Kidney epithelial cell (primary cell): Measurements from ENCODE around the gene MYL9. TPM values are rescaled to one million over a fixed set of nuclear protein-coding genes. Genes with fewer than 3 reads are reported as not detected.

Experiments
- DNase-seq: peaks from one replicate; pipeline ENCODE4 v3.0.0-alpha.2; 2010; ENCODE audit warnings: low read depth
- H3K27me3 ChIP-seq: 2 replicates; pipeline ENCODE4 v1.6.0; 2011; ENCODE audit warnings: low read length; ENCODE audit not compliant: control insufficient read depth, insufficient read depth
- H3K36me3 ChIP-seq: 2 replicates; pipeline ENCODE4 v1.5.1; 2011; ENCODE audit warnings: low read length; ENCODE audit not compliant: control insufficient read depth, insufficient read depth
- H3K4me3 ChIP-seq: 2 replicates; pipeline ENCODE4 v1.5.1; 2011; ENCODE audit warnings: low read depth, mild to moderate bottlenecking, control low read depth, low read length
- total RNA-seq: library from RNA; depleted of rRNA; stranded (reverse); fragments of >200 nt; gene quantifications from 2 replicates; pipeline ENCODE4 v1.2.3, GENCODE V29; 2015
- TF ChIP-seq, protein P1 (sequence below): IDR thresholded peaks from 2 replicates; pipeline ENCODE4 v1.5.1; 2011; ENCODE audit warnings: mild to moderate bottlenecking, moderate library complexity, low read length, control low read depth, inconsistent platforms; ENCODE audit not compliant: insufficient read depth, poor library complexity, severe bottlenecking

MYL9 gene
- 58.5 and 83.2 TPM in 2 replicates for total RNA-seq

DNA sequence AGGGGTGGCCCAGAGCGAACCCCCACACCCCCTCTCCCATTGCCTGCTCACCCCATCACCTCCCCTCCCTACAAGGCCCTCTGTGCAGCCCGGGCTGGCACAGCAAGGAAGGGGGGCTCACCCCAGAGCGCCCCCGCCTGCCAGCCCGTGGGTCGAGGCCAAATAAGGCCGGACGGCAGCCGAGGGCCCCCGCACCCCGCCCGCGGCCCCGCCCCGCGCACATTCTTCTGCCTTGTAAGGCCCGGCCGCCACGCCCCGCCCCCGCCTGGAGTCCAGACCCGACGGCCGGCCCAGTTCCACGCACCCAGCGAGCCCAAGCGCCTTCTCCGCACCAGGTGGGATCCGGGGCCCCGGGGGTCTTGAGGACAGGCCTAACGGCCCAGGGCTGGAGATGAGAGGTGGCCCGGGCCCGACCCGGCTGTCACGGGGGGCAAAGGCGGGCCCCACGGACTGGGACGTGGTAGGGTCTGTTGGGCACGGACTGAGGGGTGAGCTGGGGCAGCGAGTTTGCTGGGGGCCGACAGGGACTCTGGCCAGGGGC is at the start of gene MYL9:
TSS of gene MYL9 (plus strand) at position 293 of the 541 bp plus-strand sequence. CDS start 3,366 bp downstream, outside the sequence.
- Histone ChIP-seq H3K27me3 (no peaks in the 10 kb centered on the region), H3K4me3 (peak within 1 kb of the TSS; percentile 56), H3K36me3 (no peaks in the 10 kb centered on the region)
- TF ChIP-seq, protein P1, sequence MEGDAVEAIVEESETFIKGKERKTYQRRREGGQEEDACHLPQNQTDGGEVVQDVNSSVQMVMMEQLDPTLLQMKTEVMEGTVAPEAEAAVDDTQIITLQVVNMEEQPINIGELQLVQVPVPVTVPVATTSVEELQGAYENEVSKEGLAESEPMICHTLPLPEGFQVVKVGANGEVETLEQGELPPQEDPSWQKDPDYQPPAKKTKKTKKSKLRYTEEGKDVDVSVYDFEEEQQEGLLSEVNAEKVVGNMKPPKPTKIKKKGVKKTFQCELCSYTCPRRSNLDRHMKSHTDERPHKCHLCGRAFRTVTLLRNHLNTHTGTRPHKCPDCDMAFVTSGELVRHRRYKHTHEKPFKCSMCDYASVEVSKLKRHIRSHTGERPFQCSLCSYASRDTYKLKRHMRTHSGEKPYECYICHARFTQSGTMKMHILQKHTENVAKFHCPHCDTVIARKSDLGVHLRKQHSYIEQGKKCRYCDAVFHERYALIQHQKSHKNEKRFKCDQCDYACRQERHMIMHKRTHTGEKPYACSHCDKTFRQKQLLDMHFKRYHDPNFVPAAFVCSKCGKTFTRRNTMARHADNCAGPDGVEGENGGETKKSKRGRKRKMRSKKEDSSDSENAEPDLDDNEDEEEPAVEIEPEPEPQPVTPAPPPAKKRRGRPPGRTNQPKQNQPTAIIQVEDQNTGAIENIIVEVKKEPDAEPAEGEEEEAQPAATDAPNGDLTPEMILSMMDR = peak; percentile 4
- no peak for DNase-seq

DNA sequence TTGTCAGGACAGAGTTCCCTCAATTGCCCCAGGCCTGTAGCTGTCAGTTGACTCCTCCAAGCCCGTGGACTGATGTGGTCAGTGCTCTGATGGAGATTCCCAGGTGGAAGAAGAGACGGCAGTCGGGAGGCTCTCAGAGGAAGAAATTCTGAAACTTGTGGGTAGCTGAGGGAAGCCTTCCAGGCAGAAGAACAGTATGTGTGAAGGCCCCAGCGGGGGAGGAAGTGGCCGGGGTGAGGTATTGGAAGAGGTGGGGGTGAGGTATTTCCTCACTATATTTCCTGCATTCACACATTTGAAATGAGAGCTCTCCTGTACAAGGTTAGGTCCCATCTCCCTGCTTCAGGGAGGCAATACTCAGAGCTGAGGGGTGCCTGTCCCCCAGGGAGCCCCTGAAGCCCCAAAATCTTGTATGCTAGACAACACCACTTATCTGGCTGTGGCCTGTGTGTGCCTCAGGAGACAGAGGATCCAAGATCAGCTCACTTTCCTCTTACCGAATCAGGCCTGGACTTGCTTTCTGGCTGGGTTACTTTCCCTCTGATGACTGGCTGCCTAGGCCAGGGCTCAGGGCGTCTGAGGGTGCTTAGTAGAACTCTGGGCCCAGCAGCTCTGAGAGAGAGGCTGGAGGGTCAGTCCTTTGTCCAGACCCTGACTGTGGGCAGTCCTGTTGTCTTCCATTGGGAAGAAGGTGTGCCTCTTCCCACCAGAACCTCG is 49.3 kb upstream of the MYL9 start:
- Histone ChIP-seq H3K4me3 (no peak overlapping the region), H3K27me3 (no peaks in the 10 kb centered on the region), H3K36me3 (peaks cover 3% of the 10 kb centered on the region)
- TF ChIP-seq, protein P1 = no peak
- DNase-seq = no peak

DNA sequence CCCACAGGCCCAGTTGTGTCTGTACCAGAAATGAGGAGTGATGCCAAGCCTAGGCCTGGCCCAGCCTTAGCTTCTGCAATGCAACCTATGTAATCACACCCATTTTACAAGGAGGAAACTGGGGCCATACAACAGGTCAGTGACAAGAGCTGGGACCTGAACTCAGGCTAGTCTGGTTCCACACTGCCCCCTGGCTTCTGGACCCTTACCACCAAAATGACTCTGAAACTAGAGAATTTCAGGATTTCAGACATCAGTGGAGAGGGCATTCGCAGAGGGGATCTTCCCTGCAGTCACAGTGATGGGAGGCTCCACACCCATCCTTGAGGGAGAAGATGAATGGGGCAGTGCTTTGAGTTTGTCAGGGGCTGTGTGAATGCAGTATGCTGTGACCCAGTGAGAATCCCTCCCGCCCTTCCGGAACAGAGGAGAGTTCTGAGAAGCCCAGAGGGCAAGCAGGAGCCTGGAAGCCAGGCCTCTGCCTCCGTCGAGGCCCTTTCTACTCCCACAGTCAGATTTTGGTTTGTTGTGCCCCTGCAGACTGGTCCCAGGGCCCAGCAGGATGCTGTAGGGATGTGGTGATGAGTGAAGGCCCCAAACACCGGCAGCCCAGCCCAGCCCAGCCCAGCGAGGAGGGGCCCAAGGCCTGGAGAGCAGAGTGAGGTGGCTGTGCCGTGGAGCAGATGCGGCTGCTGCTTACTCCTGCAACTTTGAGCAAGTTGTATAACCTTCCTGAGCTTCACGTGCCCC is 48.1 kb upstream of the MYL9 start:
- H3K4me3 ChIP-seq = no peak overlapping the region
- TF ChIP-seq, protein P1 = peak; percentile 40
- DNase-seq = no peak
- H3K36me3 ChIP-seq = peaks cover 5% of the 10 kb centered on the region
- no peaks in the 10 kb centered on the region for H3K27me3 ChIP-seq

DNA sequence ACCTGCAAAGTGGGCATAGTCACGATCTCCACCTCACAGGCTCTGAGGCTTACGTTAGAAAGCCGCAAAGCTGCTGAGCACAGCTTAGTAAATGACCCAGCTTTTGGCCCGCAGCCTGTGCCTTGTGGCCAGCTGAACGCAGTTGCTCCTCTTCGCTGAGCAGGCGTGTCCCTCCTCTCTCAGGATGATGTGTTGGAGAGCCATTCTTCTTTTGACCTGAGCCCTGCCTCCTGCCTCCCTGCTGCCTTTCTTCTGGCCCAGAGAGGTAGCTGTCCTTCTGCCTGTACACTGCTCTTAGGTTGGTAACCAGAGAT is 47.6 kb upstream of the MYL9 start:
- TF ChIP-seq, protein P1 = no peak
- H3K36me3 ChIP-seq = peaks cover 5% of the 10 kb centered on the region
- DNase-seq = no peak
- no peak overlapping the region for H3K4me3 ChIP-seq
- no peaks in the 10 kb centered on the region for H3K27me3 ChIP-seq

DNA sequence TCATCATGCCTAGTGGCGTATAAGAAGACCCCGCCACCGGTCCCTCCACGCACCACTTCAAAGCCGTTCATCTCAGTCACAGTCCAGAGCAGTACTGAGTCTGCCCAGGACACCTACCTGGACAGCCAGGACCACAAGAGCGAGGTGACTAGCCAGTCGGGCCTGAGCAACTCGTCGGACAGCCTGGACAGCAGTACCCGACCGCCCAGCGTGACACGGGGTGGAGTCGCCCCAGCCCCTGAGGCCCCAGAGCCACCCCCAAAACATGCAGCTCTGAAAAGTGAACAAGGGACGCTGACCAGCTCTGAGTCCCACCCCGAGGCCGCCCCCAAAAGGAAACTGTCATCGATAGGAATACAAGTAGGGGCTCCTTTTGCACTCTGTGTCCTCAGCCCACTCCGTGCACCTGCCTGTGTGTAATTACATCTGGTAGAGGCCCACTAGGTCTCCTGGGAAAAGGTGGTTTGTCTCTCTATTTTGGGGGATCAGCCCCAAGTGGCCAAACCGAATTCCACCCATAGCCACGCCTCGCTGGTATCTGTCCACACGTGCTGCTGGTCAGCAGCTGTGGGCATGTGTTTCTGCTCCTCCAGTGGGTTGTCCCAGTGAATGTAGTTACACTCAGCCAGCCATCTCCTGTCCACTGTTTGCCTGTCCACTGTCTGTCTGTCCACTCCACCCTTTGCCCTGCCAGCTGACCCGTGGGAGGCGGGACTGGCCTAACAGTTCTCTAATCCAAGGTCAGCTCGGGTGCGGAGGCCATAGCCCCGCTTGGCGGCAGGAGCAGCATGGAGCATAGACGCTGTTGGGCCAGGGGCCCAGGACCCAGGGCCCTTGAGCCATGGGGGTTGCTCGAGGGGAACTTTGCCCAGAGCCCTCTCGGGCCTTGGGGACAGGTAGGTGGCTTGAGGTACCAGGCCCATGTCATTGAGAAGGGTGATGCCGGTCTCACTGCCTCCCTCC is 44.3 kb upstream of the MYL9 start:
- Histone ChIP-seq H3K36me3 (peaks cover 5% of the 10 kb centered on the region), H3K4me3 (no peak overlapping the region), H3K27me3 (no peaks in the 10 kb centered on the region)
- no peak for DNase-seq
- TF ChIP-seq, protein P1 = no peak
